Iris pigment epithelial cell (primary cell): ENCODE data around the gene LRP6.

ENCODE experiments used
- DNase-seq: peaks from one replicate; pipeline ENCODE4 v3.0.0-alpha.2; 2011; ENCODE audit warnings: low read depth

LRP6 gene

GRCh38 chr12:12214635-12215131, 52.2 kb downstream of the LRP6 start:
- peak; percentile 83 for DNase-seq

- no peak for DNase-seq
These were observed 52.6 kb downstream of the LRP6 start for GRCh38 chr12:12214201-12214600.

DNA sequence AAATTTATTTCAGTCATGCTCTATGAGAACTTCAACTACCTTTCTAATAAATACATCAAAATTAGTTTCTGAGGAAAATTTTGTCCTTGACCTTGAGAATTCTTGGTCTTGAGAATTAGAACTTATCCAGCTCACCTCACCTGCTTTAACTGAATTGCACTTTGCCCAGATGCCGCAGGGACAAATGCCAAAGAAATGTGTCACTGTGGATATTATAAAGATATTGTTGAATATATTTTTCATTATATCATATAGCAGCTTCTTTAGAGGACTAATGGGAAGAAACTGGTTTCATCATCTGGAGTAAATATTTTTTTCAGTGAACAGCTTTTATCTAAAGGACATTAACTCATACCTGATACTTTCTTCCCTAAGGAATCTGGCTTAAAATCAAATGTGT, 54.1 kb downstream of the LRP6 start:
- no peak for DNase-seq

DNA sequence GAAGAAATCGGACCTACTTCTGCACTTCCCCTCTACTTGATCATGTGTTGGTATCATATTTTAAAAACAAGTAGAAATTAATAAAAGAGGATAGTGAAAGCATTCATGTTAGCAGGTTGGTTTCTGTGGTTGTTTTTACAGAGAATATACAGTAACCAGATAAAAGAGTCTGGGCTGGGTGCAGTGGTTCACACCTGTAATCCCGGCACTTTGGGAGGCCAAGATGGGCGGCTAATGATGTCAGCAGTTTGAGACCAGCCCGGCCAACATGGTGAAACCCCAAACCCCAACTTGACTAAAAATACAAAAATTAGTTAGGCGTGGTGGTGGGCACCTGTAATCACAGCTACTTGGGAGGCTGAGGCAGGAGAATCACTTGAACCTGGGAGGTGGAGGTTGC, 55.9 kb downstream of the LRP6 start:
- no peak for DNase-seq

- no peak for DNase-seq
These were observed 56.4 kb downstream of the LRP6 start for GRCh38 chr12:12210416-12210815.

- no peak for DNase-seq
These were observed 57.2 kb downstream of the LRP6 start for GRCh38 chr12:12209675-12210074.

DNA sequence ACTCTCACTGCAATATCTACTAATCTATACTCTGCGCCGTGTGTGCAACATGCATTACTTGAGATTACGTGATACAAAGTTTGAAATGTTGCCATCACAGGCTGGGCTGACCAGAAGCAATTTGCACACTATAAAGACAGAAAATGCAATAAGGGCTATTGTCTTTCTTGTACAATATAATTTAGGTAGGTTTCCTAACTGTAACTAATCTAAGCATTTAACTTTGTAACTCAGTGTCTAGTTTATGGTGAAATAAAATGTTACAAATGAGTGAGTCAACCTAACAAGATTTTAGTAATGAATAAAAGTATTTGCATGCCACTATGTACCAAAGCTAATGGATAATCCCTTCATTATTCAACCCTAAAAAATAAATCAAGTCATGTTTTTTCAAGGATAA, 57.8 kb downstream of the LRP6 start:
- DNase-seq, result no peak

DNA sequence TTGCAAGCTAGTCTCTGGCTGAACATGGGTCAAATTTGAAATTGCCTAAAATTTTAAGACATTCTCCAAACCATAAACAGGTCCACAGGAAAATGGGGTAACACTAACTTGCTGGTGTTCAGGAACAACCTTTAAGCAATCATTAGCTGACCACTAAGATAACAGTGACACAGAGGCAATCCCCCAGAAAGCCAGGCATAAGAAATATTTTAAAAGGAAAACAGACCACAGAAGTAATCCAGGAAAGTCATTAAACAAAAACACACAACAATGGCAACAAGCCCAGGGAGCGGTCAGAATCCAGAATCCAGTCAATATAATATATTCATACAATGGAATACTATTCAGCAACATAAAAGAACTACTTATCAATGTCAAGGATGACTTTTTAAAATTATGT, 59.1 kb downstream of the LRP6 start:
- DNase-seq, result no peak

DNA sequence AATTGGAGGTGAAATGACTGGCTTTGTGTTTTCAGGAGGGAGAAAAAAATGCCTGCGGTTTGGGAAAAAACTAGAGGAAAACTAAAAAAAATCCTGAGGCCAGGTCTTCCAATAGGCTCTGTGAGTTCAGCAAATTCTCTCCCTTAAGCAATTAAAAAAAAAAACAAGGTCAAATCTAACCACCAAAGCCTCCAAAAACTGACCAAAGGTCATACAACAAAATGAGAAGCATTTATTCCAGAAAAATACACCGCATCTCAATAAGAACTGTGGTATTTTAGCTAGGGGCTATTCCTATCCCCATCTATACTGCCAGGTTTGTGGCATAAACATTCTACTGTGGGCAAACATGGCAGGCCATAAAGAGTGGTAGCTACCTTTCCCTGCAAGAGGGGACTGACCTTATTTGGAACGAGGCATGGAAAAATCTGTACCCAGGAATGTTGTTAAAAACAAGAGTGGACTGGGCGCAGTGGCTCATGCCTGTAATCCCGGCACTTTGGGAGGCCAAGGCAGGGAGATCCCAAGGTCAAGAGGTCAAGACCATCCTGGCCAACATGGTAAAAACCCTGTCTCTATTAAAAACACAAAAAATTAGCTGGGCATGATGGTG, 60.0 kb downstream of the LRP6 start:
- no peak for DNase-seq

DNA sequence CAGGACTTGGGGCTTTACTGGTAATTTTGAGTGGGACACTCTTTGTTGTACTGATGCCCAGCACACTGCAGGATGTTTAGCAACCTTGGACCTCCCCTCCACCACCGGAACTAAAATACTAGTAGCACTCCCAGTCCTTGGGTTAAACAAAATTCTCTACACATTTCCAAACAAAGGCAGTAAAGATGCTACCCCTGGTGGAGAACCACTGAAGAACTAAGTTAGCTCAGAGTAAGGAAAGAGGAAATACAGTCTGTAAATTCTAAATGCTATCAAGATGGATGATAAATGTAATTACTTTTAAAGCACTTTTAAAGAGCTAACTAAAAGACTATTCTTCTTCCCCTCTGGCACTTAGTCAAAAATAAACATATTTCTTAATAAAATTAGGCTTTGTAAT, 64.1 kb downstream of the LRP6 start:
- DNase-seq, result no peak

DNA sequence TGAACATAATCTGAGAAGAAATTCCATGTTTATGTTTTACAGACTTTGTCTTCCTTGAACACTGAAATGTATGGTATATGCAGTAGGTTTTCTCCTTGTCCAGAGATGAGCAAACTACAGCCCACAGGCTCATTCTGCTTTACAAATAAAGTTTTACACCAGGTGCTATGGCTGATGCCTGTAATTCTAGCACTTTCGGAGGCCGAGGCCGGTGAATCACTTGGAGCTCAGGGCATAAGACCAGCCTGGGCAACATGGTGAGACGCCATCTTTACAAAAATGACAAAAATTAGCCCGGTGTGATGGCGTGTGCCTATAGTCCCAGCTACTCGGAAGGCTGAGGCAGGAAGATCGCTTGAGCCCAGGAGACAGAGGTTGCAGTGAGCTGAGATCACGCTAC, 64.7 kb downstream of the LRP6 start:
- no peak for DNase-seq

GRCh38 chr12:12201274-12201758, 65.5 kb downstream of the LRP6 start:
- no peak for DNase-seq

DNA sequence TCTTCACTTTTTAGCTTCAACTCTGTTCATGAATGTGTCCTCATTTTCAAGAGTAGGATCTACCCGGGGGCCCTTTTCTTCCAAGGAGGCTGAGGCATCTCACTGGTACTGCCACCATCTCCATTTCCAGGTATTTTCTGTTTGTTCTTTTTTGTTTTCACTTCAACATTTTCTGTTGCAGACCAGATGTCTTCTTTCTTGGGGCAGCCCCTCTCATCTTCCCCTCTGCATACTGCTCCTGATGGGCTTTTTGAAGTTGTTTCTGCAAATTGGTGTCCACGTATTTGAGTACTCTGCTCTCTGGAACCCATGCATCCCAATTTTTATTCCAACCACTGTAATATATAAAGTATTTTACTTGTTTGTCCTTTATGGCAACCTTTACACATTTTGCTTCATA, 66.5 kb downstream of the LRP6 start:
- DNase-seq, result no peak

DNA sequence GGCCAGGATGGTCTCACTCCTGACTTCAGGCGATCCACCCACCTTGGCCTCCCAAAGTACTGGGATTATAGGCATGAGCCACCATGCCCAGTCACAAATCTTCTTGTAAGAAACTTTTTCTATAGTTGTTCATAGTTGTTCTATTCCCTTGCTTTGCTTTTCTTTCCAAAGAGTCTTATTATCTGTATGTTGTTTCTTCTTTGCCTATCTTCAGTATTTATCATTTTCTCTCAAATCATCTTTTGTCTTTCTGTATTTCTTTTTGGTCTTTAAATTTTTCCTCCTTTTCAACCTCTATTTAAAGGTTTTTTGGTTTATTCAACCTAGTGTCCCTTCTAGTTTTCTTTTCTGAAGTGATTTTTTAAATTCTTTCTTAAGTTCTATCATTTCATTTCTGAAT, 68.7 kb downstream of the LRP6 start:
- DNase-seq, result no peak

GRCh38 chr12:12197128-12197527, 69.7 kb downstream of the LRP6 start:
- DNase-seq, result no peak

- no peak for DNase-seq
These were observed 71.3 kb downstream of the LRP6 start for GRCh38 chr12:12195516-12195915.

DNA sequence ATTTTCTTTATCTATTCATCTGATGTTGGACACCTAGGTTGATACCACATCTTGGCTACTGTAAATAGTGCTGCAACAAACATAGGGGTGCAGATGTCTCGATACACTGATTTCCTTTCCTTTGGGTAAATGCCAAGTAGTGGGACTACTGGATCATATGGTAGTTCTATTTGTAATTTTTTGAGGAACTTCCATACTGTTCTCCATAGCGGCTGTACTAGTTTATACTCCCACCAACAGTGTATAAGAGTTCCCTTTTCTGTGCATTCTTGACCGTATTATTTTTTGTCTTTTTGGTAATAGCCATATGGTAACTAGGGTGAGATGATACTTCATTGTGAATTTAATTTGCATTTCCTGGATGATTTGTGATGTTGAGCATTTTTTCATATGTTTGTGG, 71.8 kb downstream of the LRP6 start:
- DNase-seq, result no peak

- DNase-seq, result peak; percentile 76
These were observed 72.6 kb downstream of the LRP6 start for GRCh38 chr12:12194206-12194605.

DNA sequence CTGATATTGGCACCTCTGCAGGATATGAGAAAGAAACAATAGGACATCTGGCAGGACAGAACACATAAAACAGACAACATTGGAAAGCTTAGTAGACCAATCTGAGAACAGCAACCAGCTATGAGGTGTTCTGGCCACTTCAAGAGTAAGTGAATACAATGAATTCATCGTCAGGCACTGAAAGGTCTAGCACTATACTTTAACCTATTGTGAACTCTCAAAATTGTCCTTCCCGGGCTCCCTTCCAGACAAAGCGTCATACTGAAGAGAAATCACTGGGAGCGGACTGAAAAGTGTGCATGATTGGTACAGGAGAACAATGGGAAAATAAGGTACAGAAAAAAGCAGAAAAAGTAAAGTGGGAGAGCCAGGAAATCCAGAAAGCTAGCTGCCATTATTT, 75.8 kb downstream of the LRP6 start:
- DNase-seq, result no peak

GRCh38 chr12:12190087-12190809, 76.6 kb downstream of the LRP6 start:
- DNase-seq, result peak; percentile 41

DNA sequence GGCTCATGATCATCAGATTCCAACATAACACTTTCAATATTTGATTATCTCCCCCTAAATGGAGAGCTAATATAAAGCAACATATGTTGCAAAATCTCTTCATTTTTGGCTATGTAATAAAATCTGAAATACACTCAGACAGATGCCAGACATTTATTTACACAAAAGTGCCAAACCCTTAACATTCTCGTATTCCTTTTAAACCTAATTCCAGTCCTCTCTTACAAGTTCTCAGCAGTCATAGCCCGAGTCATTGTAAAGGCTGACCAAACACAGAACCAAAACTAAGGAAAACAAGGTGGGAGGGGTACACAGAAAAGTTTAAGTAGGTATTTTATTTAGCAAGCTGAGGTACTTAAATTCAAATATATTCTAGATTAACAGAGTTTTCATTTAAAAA, 81.4 kb downstream of the LRP6 start:
- DNase-seq, result peak; percentile 21

DNA sequence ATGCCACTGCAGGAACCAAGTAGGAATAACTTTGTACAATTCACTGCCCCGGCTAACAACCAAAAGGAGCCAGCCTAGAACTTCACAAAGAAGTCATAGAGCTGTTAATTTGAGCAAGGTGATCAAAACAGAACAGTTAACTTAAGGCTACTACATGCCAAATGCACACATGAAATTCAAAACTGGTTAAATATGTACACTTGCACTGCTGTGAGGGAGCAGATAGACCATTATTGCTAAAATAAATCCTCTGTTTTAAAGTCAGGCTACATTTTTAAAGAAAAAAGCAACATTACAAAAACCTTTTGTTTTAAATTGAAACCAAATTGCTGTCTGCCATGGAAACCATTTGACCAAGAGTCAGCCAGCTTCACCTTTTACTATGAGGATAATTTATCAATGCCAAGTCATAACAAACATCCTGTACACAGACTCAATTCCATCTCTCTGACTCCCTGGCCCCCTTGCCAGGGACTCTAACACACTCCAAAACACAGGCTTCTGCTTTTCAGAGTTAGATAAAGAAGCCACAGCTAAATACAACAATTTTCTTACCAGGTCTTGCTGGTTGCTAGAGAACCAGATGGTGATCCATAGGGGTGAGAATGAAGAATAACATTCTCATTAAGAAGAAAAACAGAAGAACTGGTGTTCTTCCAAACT, 84.0 kb downstream of the LRP6 start:
- peak; percentile 61 for DNase-seq

DNA sequence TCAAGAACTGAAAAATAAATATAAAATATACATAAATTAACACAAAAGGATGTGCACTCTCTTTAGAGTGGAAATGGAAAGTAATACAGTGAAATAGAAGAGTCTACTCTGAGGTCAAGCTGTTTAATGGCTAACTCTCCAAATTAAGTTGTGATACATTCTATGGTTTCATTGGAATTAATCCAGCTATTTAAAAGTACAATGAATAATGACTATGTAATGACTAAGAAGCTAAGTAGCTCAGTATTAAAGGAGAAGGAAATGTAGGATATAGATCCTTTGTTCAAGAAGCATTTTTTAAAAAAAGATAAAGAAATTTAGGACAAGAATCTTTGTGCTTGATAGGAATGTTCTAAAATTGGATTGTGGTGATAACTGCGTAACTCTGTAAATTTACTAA, 85.3 kb downstream of the LRP6 start:
- DNase-seq, result peak; percentile 33
